Daoy (cell line): Measurements from ENCODE around the gene FKBP9. TPM values are rescaled to one million over a fixed set of nuclear protein-coding genes. Genes with fewer than 3 reads are reported as not detected.
"Not testable (repeated sequence)": the region's sequence is repeated elsewhere in the genome, so short reads cannot be mapped to it uniquely, and the experiment has no call there.

Experiments used
- DNase-seq: peaks from one replicate; pipeline ENCODE4 v3.0.0-alpha.2; 2015; ENCODE audit warnings: low read depth
- total RNA-seq: library from RNA; depleted of rRNA; stranded (reverse); fragments of >200 nt; shearing (Covaris generic); gene quantifications from 2 replicates; pipeline ENCODE4 v1.2.3, GENCODE V29; 2014; rRNA removed

The FKBP9 gene
- 68.6 and 85.4 TPM in 2 replicates for total RNA-seq

DNA sequence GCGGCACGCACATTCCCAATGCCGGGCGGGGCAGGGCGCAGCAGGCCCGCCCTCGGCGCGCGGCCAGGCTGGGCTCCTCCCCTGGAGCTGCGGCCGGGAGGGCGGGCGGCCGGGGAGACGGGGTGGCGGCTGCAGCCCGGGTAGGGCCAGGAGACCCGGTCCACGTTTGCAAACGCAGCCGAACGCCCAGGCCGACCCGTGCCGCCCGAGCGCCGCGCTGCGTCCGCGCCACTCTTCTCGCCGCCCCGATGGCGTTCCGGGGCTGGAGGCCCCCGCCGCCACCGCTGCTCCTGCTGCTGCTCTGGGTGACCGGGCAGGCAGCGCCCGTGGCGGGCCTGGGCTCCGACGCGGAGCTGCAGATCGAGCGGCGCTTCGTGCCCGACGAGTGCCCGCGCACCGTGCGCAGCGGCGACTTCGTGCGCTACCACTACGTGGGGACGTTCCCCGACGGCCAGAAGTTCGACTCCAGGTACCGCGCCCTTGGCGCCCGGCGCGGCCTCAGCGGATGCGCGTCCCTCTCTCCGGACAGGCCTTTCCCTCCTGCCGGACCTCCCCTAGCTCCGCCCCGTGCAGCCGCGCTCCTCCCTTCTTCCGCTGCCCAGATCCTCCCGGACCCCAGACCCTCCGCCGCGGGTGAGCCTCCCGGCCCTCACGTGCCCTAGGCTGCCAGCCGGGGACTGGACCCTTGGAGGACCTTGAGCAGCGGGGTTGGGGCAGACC is at the start of gene FKBP9:
FKBP9 (plus strand) TSS at position 115 of the 720 bp plus-strand sequence; CDS start at position 249, 134 bp downstream.
- peak; percentile 95 for DNase-seq

GRCh38 chr7:32910195-32910594 is 47.0 kb upstream of the FKBP9 start:
- no peak for DNase-seq

DNA sequence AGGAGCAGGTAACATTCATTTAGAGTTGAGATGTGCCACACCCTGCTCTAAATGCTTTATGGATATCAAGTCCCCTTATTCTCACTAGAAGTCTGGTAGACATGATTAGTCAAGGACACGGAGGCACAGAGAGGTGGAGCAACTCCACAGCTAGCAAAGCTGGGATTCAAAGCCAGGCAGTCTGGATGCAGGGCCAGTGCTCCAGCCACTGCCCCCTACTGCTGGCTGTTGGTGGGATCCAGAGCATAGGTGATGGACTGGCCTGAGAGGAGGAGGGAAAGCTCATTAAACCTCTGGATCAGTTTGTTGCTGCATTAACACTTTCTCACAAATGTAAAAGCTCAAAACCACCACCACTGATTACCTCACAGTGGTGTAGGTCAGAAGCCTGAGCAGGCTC is 43.1 kb upstream of the FKBP9 start:
- no peak for DNase-seq

DNA sequence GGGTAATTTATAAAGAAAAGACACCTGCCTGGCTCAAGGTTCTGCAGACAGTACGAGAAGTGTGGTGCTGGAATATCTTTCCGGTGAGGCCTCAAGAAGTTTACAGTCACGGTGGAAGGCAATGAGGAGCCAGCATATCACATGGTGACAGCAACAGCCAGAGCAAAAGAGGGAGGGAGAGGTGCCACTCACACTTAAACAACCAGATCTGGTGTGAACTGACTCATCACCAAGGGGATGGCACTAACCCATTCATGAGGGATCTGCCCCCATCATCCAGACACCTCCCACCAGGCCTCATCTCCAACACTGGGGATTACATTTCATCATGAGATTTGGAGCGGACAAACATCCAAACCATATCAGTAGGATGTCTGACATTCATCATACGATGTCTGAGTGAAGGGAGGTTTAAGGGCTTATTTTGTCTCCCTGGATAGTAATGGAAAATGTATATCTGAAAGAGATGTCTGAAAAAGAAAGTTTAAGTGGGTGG is 42.2 kb upstream of the FKBP9 start:
- no peak for DNase-seq

GRCh38 chr7:32916006-32916405 is 41.2 kb upstream of the FKBP9 start:
- DNase-seq: no peak

GRCh38 chr7:32916994-32917393 is 40.2 kb upstream of the FKBP9 start:
- DNase-seq: not testable (repeated sequence)

GRCh38 chr7:32921896-32922295 is 35.3 kb upstream of the FKBP9 start:
- DNase-seq: no peak

- no peak for DNase-seq
Measured at GRCh38 chr7:32928785-32929298, 28.4 kb upstream of the FKBP9 start.

DNA sequence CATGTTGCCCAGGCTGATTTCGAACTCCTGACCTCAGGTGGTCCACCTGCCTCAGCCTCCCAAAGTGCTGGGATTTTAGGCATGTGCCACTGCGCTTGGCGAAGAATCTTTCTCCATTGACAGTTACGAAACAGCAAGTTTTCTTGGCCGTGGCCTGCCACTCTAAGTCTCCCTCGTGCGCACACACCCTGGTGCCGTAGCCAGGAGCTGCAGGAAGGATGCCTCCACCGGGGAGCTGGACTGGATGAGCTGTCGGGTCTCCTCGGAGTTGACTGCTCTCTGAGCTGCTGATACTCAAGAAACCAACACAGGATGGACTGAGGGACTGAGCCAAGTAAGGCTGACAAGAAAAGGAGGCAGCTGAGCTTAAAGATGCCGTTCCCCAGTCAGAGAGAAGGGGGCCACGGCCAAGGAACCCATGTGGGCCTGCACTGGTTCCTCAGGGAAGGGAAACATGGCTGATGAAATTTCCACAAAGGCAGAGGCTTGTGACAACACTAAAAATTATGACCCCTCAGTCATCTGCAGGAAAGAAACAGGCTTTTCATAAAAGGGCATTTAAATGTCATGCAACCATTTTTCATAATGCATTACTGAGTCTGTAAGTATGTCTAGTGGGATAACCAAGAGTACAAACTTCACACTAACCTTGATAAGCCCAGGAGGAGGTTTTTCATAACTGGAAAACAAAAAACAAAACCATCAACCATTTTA is 27.7 kb upstream of the FKBP9 start:
- no peak for DNase-seq

- no peak for DNase-seq
Measured at GRCh38 chr7:32930378-32930777, 26.9 kb upstream of the FKBP9 start.

DNA sequence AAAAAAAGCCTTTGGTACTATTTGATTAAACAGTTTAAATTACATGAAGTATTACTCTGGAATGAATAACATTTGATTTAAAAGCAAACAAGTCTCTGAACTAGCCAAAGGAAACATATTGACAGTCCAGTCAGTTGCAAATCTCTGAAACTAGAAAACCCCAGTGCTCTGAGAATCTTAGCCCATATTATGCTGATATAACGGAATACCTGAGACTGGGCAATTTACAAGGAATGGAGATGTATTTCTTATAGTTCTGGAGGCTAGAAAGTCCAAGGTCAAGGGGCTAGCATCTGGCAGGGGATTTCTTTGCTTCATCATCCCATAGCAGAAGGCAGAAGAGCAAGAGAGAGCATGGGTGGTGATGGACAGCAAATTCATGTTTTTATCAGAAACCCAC is 21.7 kb upstream of the FKBP9 start:
- DNase-seq: no peak

DNA sequence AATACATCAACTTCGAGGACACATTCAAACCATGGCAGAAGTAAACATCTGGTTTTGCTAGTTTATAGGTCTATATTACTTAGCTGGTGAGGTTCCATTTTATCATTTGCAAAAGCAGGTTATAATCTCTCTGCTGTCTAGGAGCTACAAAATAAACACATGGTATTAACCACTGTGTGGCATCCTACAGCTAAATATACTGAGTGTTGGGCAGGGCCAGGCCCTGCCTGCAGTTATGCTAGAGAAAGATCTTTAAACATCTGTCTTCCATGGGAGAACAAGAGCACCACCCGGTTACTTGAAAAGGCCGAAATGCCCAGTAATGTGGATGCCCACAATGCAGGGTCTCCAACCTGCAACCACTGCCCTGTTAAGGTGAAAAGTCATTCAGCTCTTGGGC is 20.6 kb upstream of the FKBP9 start:
- DNase-seq: no peak

- DNase-seq: peak; percentile 38
Measured at GRCh38 chr7:32937344-32938174, 19.7 kb upstream of the FKBP9 start.

DNA sequence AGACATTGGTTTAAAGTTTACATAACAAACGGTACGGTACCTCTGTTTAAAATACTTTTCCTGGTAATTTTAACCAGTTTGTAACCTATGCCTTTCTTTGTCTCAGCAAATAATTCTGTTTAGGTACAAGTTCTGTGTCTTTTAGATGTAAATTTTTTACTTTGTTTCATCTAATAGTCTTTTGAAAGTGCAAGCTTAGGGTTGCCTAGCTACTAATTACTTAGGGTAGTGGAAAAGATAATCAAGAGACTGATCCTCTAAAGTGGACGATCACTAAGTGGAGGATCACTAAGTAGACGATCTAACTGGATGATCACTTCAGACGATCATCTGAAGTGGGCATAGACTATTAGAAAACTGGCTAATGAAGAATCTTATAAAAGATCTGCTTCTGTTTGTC is 16.1 kb upstream of the FKBP9 start:
- no peak for DNase-seq

GRCh38 chr7:32941681-32942414 is 15.4 kb upstream of the FKBP9 start:
- no peak for DNase-seq

DNA sequence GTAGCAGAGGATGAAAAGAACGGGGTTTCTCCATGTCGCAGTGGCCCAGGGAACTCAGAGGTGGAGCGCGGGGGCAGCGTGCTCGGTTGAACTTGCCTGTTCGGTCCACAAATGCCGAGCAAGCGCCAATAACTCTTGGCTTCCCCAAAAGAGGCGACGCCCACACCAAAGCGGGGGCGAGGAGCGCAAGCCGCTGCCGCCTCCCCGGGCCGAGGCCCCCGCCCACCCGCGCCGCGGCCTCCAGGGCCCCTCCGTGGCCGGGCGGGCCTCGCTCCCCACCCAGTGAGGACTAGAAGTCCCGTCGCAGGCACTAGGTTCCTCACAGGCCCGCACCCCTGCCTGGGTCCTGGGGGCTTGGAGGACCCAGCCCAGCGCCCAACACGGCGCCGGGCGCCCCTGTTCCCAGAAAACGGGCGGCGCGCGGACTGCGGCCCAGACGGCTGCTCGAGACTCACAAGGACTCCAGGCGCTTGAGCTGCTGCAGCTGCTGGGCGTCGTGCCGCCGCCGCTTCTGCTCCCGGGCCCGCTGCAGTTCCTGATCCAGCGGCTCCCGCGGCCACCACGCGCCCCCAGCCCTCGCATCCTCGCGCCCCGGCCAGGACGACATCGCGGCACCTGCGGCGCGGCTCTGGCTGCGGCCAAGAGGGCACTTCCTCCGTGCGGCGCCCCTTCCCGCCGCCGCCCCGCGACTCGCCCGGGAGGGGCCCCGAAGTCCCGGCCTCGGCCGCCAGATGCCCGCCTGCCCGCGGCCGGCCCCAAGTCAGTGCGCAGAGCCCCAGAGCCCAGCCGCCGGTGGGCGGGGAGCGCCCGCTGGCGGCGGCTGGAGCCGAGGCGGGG is 14.6 kb upstream of the FKBP9 start:
- peak; percentile 92 for DNase-seq

GRCh38 chr7:32943252-32944030 is 13.8 kb upstream of the FKBP9 start:
- DNase-seq: no peak

DNA sequence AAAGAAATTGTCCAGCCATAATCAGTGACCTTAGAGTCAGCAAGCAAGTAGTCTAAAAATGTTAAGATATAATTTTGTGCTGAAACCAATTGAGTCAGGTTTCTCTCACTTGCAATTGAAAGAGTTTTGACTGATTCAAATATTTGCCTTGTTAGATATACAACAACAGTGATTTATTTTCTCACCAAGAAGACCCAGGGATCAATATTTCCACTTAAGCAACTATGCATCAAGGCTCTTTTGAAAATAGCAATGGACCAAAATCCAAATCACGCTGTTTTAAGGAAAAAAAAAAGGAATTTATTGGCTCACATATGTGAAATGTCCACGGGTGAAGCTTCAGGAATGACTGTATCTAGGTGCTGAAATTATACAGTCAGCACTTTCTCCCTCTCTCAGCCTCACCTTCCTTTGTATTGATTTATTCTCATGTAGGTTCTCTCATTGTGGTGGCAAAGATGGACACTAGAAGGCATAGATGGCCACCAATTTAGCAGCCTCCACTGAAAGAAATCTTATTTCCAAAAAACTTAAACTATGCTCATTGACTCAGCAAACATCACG is 9.7 kb upstream of the FKBP9 start:
- DNase-seq: no peak

- DNase-seq: no peak
Measured at GRCh38 chr7:32948202-32948601, 9.0 kb upstream of the FKBP9 start.
